ENCODE data around the gene THRA.

- no peak for TF ChIP-seq CTCF (IDR thresholded peaks at IDR 0.05; ENCODE audit: control extremely low read depth in 1 of 3, insufficient read depth in 1 of 3, low read depth in 1 of 3, low read length in 3 of 3)
- no peak for TF ChIP-seq TAF1 (IDR thresholded peaks at IDR 0.05; ENCODE audit: low read depth, low read length)
- no peak for TF ChIP-seq CHD1 (IDR thresholded peaks at IDR 0.05; ENCODE audit: low read depth, low read length)
- no peak for TF ChIP-seq RAD21 (IDR thresholded peaks at IDR 0.05 in 1 of 2, conservative IDR thresholded peaks at IDR 0.05 in 1 of 2; ENCODE audit: low read depth in 2 of 2, low read length in 2 of 2)
- peak in 1 of 2 experiments; percentile 47; a peak in 1 of 3 replicates for TF ChIP-seq POLR2A (IDR thresholded peaks at IDR 0.05; ENCODE audit: control extremely low read depth in 1 of 2, low read depth in 2 of 2, low read length in 2 of 2)
- TF ChIP-seq SUZ12 (IDR thresholded peaks at IDR 0.05; ENCODE audit: low read length), result no peak
- TF ChIP-seq JUND (IDR thresholded peaks at IDR 0.05; ENCODE audit: low read length), result no peak
Measured at GRCh38 chr17:40110026-40110845, 47.5 kb downstream of the THRA start.

Measured in H1 (cell line).